Measurements from ENCODE around the gene CD300LG.
"Not testable (repeated sequence)": the region's sequence is repeated elsewhere in the genome, so short reads cannot be mapped to it uniquely, and the experiment has no call there.

The CD300LG gene

GRCh38 chr17:43846963-43847371 is at the start of gene CD300LG:
TSS of gene CD300LG (plus strand) at chr17:43847176. CDS start at chr17:43847217, 41 bp downstream.
- no peak for DNase-seq (ENCODE audit: low read depth, low spot score)
- no peak within 1 kb of the TSS for H3K4me3 ChIP-seq (ENCODE audit: low read depth, low read length)
- TF ChIP-seq, protein P1, sequence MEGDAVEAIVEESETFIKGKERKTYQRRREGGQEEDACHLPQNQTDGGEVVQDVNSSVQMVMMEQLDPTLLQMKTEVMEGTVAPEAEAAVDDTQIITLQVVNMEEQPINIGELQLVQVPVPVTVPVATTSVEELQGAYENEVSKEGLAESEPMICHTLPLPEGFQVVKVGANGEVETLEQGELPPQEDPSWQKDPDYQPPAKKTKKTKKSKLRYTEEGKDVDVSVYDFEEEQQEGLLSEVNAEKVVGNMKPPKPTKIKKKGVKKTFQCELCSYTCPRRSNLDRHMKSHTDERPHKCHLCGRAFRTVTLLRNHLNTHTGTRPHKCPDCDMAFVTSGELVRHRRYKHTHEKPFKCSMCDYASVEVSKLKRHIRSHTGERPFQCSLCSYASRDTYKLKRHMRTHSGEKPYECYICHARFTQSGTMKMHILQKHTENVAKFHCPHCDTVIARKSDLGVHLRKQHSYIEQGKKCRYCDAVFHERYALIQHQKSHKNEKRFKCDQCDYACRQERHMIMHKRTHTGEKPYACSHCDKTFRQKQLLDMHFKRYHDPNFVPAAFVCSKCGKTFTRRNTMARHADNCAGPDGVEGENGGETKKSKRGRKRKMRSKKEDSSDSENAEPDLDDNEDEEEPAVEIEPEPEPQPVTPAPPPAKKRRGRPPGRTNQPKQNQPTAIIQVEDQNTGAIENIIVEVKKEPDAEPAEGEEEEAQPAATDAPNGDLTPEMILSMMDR (IDR thresholded peaks at IDR 0.05; ENCODE audit: low read depth, low read length): no peak
- in situ Hi-C loops (cut with HindIII; ENCODE audit: low sequenced_read_pairs): no loop called here

GRCh38 chr17:43798024-43798423 is 49.0 kb upstream of the CD300LG start:
- in situ Hi-C loops (cut with HindIII; ENCODE audit: low sequenced_read_pairs); H3K4me3 ChIP-seq (ENCODE audit: low read depth, low read length); DNase-seq (ENCODE audit: low read depth, low spot score): not testable (repeated sequence)

- in situ Hi-C loops (cut with HindIII; ENCODE audit: low sequenced_read_pairs): no loop called here
- H3K4me3 ChIP-seq (ENCODE audit: low read depth, low read length): no peak overlapping the region
- DNase-seq (ENCODE audit: low read depth, low spot score): no peak
- TF ChIP-seq, protein P1 (IDR thresholded peaks at IDR 0.05; ENCODE audit: low read depth, low read length): no peak
Observed at GRCh38 chr17:43799047-43799446, 47.9 kb upstream of the CD300LG start.

- no peak for DNase-seq (ENCODE audit: low read depth, low spot score)
- no peak overlapping the region for H3K4me3 ChIP-seq (ENCODE audit: low read depth, low read length)
- in situ Hi-C loops (cut with HindIII; ENCODE audit: low sequenced_read_pairs): no loop called here
- TF ChIP-seq, protein P1 (IDR thresholded peaks at IDR 0.05; ENCODE audit: low read depth, low read length): no peak
Observed at GRCh38 chr17:43800736-43801135, 46.2 kb upstream of the CD300LG start.

DNA sequence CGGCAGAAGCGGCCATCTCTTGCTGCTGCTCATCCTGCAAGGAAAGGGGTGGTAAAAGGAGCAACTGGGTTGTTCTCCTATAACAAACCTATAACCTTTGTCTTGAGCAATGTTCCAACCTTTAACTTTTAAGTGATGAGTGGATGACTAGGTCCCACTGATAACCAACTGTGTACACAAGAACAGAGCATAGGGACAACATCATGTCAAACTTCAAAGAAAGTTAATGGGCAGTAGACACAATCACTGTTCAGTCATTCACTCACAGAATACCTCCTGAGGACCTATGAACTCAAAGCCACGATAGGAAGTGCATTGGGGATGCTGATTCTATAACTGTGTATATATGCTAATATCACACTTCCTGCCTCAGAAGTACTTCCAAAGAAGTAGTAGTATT is 45.1 kb upstream of the CD300LG start:
- DNase-seq (ENCODE audit: low read depth, low spot score): no peak
- in situ Hi-C loops (cut with HindIII; ENCODE audit: low sequenced_read_pairs): no loop called here
- no peak overlapping the region for H3K4me3 ChIP-seq (ENCODE audit: low read depth, low read length)
- TF ChIP-seq, protein P1 (IDR thresholded peaks at IDR 0.05; ENCODE audit: low read depth, low read length): no peak

DNA sequence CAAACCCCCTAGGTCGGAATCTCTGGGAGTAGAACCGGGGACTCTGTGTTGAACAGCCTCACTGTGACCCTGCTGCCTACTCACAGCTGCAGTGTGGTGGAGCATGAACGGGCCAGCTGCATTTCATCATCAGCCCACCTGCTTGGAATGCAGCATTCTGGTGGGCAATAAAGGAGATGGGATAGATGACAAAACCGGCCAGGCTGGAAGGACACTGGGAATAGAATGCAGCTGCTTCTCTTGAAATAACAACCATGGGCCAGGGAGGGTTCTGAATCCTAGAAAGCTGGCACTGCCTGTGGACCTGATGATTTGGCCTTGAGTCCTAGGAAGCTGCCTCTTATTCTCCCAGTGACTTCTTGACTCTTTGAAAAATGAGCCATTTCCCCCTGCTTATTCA is 43.2 kb upstream of the CD300LG start:
- H3K4me3 ChIP-seq (ENCODE audit: low read depth, low read length): no peak overlapping the region
- in situ Hi-C loops (cut with HindIII; ENCODE audit: low sequenced_read_pairs): no loop called here
- TF ChIP-seq, protein P1 (IDR thresholded peaks at IDR 0.05; ENCODE audit: low read depth, low read length): no peak
- peak; percentile 10 for DNase-seq (ENCODE audit: low read depth, low spot score)

DNA sequence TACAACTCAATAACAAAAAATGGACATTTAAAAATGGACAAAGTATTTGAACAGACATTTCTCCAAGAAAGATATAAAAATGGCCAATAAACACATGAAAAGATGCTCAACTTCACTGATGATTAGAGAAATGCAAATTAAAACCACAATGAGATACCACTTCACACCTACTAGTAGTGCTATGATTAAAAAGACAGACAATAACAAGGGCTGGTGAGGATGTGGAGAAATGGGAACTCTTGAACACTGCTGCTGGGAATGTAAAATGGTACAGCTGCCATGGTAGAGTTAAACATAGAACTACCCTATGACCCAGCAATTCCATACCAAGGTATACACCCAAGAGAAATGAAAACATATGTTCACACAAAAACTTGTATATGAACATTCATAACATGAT is 41.9 kb upstream of the CD300LG start:
- in situ Hi-C loops (cut with HindIII; ENCODE audit: low sequenced_read_pairs): no loop called here
- TF ChIP-seq, protein P1 (IDR thresholded peaks at IDR 0.05; ENCODE audit: low read depth, low read length): no peak

More for the DNA sequence above, 41.9 kb upstream of the CD300LG start:
- H3K4me3 ChIP-seq (ENCODE audit: low read depth, low read length): no peak overlapping the region
- DNase-seq (ENCODE audit: low read depth, low spot score): no peak
